ENCODE measurements around the gene SLC6A11. TPM values are rescaled to one million over a fixed set of nuclear protein-coding genes. Genes with fewer than 3 reads are reported as not detected.

Gene SLC6A11
- total RNA-seq, 1 experiment from 2014 or later, result 0.85 TPM

- no peak for TF ChIP-seq ELF4 (CRISPR knock-in tag; IDR thresholded peaks at IDR 0.05; ENCODE audit: low read depth)
- TF ChIP-seq NR1H2 (CRISPR knock-in tag; IDR thresholded peaks at IDR 0.05), result no peak
- TF ChIP-seq RORB (CRISPR knock-in tag; IDR thresholded peaks at IDR 0.05), result no peak
- no peak for TF ChIP-seq JUN (CRISPR knock-in tag; IDR thresholded peaks at IDR 0.05)
These were observed 17.9 kb downstream of the SLC6A11 start (continued) for GRCh38 chr3:10833855-10834414.

GRCh38 chr3:10834951-10835350 is 18.9 kb downstream of the SLC6A11 start:
- Mint-ChIP-seq H3K36me3 (no peaks in the 10 kb centered on the region), H3K4me1 (0 out of 2 replicates have a peak, but pooled peaks cover 7% of the 10 kb centered on the region), H3K9me3 (no peaks in the 10 kb centered on the region), H3K27me3 (ENCODE audit: low read depth) (peaks cover 4% of the 10 kb centered on the region; the same call in 1 of the 2 replicates), H3K27ac (no peak overlapping the region), H3K4me3 (no peak overlapping the region)
- ChIA-PET CTCF (interaction anchor here (1.0 to 2.3 kb wide), 7 partner anchors 19 to 225 kb away, joined by 3 to 10 read pairs (median 4); no protein-coding TSS in a partner anchor), POLR2A (no interaction called here)
- TF ChIP-seq IRF1 (CRISPR knock-in tag; IDR thresholded peaks at IDR 0.05) (no peak), MXD4 (CRISPR knock-in tag; IDR thresholded peaks at IDR 0.05; ENCODE audit: borderline replicate concordance) (no peak), NR2C2 (CRISPR knock-in tag; IDR thresholded peaks at IDR 0.05) (no peak), IRF2 (CRISPR knock-in tag; IDR thresholded peaks at IDR 0.05; ENCODE audit: borderline replicate concordance, low read depth) (no peak), ZNF532 (CRISPR knock-in tag; IDR thresholded peaks at IDR 0.05; ENCODE audit: borderline replicate concordance) (no peak), TEAD1 (CRISPR knock-in tag; IDR thresholded peaks at IDR 0.05) (no peak), SP1 (CRISPR knock-in tag; conservative IDR thresholded peaks at IDR 0.05) (no peak), GABPB1 (CRISPR knock-in tag; IDR thresholded peaks at IDR 0.05) (no peak), ZNF138 (CRISPR knock-in tag; conservative IDR thresholded peaks at IDR 0.05) (no peak), ESRRA (CRISPR knock-in tag; IDR thresholded peaks at IDR 0.05; ENCODE audit: borderline replicate concordance) (no peak), AR (CRISPR knock-in tag; IDR thresholded peaks at IDR 0.05) (no peak)
- ATAC-seq (no peak), DNase-seq (ENCODE audit: low spot score) (no peak)

- Mint-ChIP-seq H3K4me3 (no peak overlapping the region), H3K4me1 (0 out of 2 replicates have a peak, but pooled peaks cover 7% of the 10 kb centered on the region), H3K27ac (no peak overlapping the region), H3K9me3 (no peaks in the 10 kb centered on the region), H3K27me3 (ENCODE audit: low read depth) (peaks cover 5% of the 10 kb centered on the region; the same call in 1 of the 2 replicates), H3K36me3 (no peaks in the 10 kb centered on the region)
- DNase-seq (ENCODE audit: low spot score) (peak; percentile 39), ATAC-seq (peak; percentile 70)
- POLR2A ChIA-PET, result no interaction called here
- CTCF ChIA-PET, result interaction anchor here (0.8 to 2.3 kb wide), 13 partner anchors 18 to 225 kb away, joined by 3 to 10 read pairs (median 4); no protein-coding TSS in a partner anchor
- TF ChIP-seq SMAD4 (CRISPR knock-in tag; IDR thresholded peaks at IDR 0.05) (no peak), ZNF121 (CRISPR knock-in tag; IDR thresholded peaks at IDR 0.05) (no peak), CBFB (CRISPR knock-in tag; IDR thresholded peaks at IDR 0.05; ENCODE audit: low read depth) (no peak), STAT6 (CRISPR knock-in tag; conservative IDR thresholded peaks at IDR 0.05; ENCODE audit: low read depth) (no peak), ZNF671 (CRISPR knock-in tag; IDR thresholded peaks at IDR 0.05) (no peak), SMAD3 (CRISPR knock-in tag; IDR thresholded peaks at IDR 0.05; ENCODE audit: borderline replicate concordance) (no peak), NR1H2 (CRISPR knock-in tag; IDR thresholded peaks at IDR 0.05) (no peak), SOX15 (CRISPR knock-in tag; IDR thresholded peaks at IDR 0.05) (no peak), ZBTB21 (CRISPR knock-in tag; IDR thresholded peaks at IDR 0.05; ENCODE audit: borderline replicate concordance) (no peak)
These were observed 19.4 kb downstream of the SLC6A11 start for GRCh38 chr3:10835406-10835805.

Measured in WTC11 (cell line).